22Rv1 (cell line): Measurements from ENCODE around the gene KIF3B.

ENCODE experiments used
- CTCF ChIP-seq: fragments of 450-650 bp; IDR thresholded peaks from 2 replicates; pipeline ENCODE4 v1.5.1; 2017; ENCODE audit warnings: mild to moderate bottlenecking
- ZFX ChIP-seq: fragments of 450-650 bp; IDR thresholded peaks from 2 replicates; pipeline ENCODE4 v1.6.1; 2017; ENCODE audit warnings: antibody characterized with exemption, borderline replicate concordance

GRCh38 chr20:32234135-32234808, 43.2 kb upstream of the KIF3B start:
- TF ChIP-seq CTCF, result no peak
- TF ChIP-seq ZFX, result no peak
